ENCODE data around the gene RAB11FIP4. TPM values are rescaled to one million over a fixed set of nuclear protein-coding genes. Genes with fewer than 3 reads are reported as not detected.

Gene RAB11FIP4
- total RNA-seq, 1 donor from 2014 or later = 103 TPM

GRCh38 chr17:31528291-31528874 is 136.9 kb downstream of the RAB11FIP4 start:
- no peak for DNase-seq
- no peaks in the 10 kb centered on the region for H3K27me3 Mint-ChIP-seq (ENCODE audit: unreplicated experiment)
- no peak for TF ChIP-seq CTCF (IDR thresholded peaks at IDR 0.05; ENCODE audit: partially characterized antibody, unreplicated experiment)
- H3K36me3 Mint-ChIP-seq (ENCODE audit: unreplicated experiment) = no peaks in the 10 kb centered on the region
- no peak overlapping the region for H3K4me3 Mint-ChIP-seq (ENCODE audit: unreplicated experiment)
- H3K4me1 Mint-ChIP-seq (ENCODE audit: low read depth, unreplicated experiment) = peaks cover 7% of the 10 kb centered on the region
- H3K9me3 Mint-ChIP-seq (ENCODE audit: unreplicated experiment) = peaks cover 3% of the 10 kb centered on the region
- no peak overlapping the region for H3K27ac Mint-ChIP-seq (ENCODE audit: unreplicated experiment)

DNA sequence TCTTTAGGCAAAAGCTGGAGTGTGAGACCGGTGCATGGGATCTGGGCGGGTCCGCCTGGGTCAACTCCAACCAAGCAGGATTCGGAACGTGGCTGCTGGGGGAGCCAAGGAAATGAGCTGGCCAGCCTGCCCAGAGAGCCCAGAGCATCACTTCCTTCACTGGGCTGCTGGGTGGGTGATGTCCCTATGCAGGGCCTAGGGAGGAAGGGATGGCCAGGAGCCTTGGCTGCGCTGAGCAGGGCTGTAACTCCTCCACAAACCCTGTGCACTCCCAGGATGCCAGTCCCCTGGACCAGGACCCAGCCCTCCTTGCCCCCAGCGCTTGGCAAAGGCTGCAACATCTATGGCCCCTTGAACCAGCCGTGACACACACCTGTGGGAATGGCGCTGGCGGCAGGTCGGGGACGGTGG is 138.4 kb downstream of the RAB11FIP4 start:
- no peaks in the 10 kb centered on the region for H3K36me3 Mint-ChIP-seq (ENCODE audit: unreplicated experiment)
- TF ChIP-seq CTCF (IDR thresholded peaks at IDR 0.05; ENCODE audit: partially characterized antibody, unreplicated experiment) = no peak
- H3K27ac Mint-ChIP-seq (ENCODE audit: unreplicated experiment) = no peak overlapping the region
- no peak for DNase-seq
- H3K27me3 Mint-ChIP-seq (ENCODE audit: unreplicated experiment) = no peaks in the 10 kb centered on the region
- H3K9me3 Mint-ChIP-seq (ENCODE audit: unreplicated experiment) = peaks cover 1% of the 10 kb centered on the region
- no peak overlapping the region for H3K4me3 Mint-ChIP-seq (ENCODE audit: unreplicated experiment)
- H3K4me1 Mint-ChIP-seq (ENCODE audit: low read depth, unreplicated experiment) = peaks cover 9% of the 10 kb centered on the region

GRCh38 chr17:31530391-31530985 is 139.0 kb downstream of the RAB11FIP4 start:
- H3K4me1 Mint-ChIP-seq (ENCODE audit: low read depth, unreplicated experiment) = peaks cover 9% of the 10 kb centered on the region
- H3K27ac Mint-ChIP-seq (ENCODE audit: unreplicated experiment) = no peak overlapping the region
- no peaks in the 10 kb centered on the region for H3K36me3 Mint-ChIP-seq (ENCODE audit: unreplicated experiment)
- peaks cover 1% of the 10 kb centered on the region for H3K9me3 Mint-ChIP-seq (ENCODE audit: unreplicated experiment)
- H3K27me3 Mint-ChIP-seq (ENCODE audit: unreplicated experiment) = no peaks in the 10 kb centered on the region
- H3K4me3 Mint-ChIP-seq (ENCODE audit: unreplicated experiment) = no peak overlapping the region
- DNase-seq = no peak
- no peak for TF ChIP-seq CTCF (IDR thresholded peaks at IDR 0.05; ENCODE audit: partially characterized antibody, unreplicated experiment)

- Mint-ChIP-seq H3K27me3 (ENCODE audit: unreplicated experiment) (no peaks in the 10 kb centered on the region), H3K36me3 (ENCODE audit: unreplicated experiment) (no peaks in the 10 kb centered on the region), H3K27ac (ENCODE audit: unreplicated experiment) (no peak overlapping the region), H3K9me3 (ENCODE audit: unreplicated experiment) (peaks cover under 1% of the 10 kb centered on the region), H3K4me3 (ENCODE audit: unreplicated experiment) (no peak overlapping the region), H3K4me1 (ENCODE audit: low read depth, unreplicated experiment) (peaks cover 9% of the 10 kb centered on the region)
- DNase-seq = no peak
- TF ChIP-seq CTCF (IDR thresholded peaks at IDR 0.05; ENCODE audit: partially characterized antibody, unreplicated experiment) = no peak
Measured at GRCh38 chr17:31531336-31531980, 140.0 kb downstream of the RAB11FIP4 start.

- Mint-ChIP-seq H3K4me3 (ENCODE audit: unreplicated experiment) (no peak overlapping the region), H3K27ac (ENCODE audit: unreplicated experiment) (no peak overlapping the region), H3K27me3 (ENCODE audit: unreplicated experiment) (peaks cover 4% of the 10 kb centered on the region), H3K4me1 (ENCODE audit: low read depth, unreplicated experiment) (peaks cover 12% of the 10 kb centered on the region), H3K9me3 (ENCODE audit: unreplicated experiment) (peaks cover 2% of the 10 kb centered on the region), H3K36me3 (ENCODE audit: unreplicated experiment) (no peaks in the 10 kb centered on the region)
- DNase-seq = no peak
- TF ChIP-seq CTCF (IDR thresholded peaks at IDR 0.05; ENCODE audit: partially characterized antibody, unreplicated experiment) = no peak
Measured at GRCh38 chr17:31532081-31532480, 140.6 kb downstream of the RAB11FIP4 start.

Data from glutamatergic neuron (in vitro differentiated cells).